HepG2 (cell line): ENCODE results near the gene SNRNP48. TPM values are rescaled to one million over a fixed set of nuclear protein-coding genes. Genes with fewer than 3 reads are reported as not detected.

Experiments used
- EZH2 ChIP-seq: conservative IDR thresholded peaks from 2 replicates; pipeline ENCODE4 v1.6.1; 2012; ENCODE audit warnings: mild to moderate bottlenecking, low read depth, low read length, moderate library complexity
- IKZF1 ChIP-seq: fragments of 450-650 bp; IDR thresholded peaks from 2 replicates; pipeline ENCODE4 v1.7.1; 2016
- MEF2D ChIP-seq: sonication (generic); formaldehyde crosslinking; IDR thresholded peaks from 2 replicates; pipeline ENCODE4 v1.5.1; 2020; ENCODE audit warnings: mild to moderate bottlenecking, missing genetic modification reagents
- NFYB ChIP-seq: sonication (generic); formaldehyde crosslinking; IDR thresholded peaks from 2 replicates; pipeline ENCODE4 v1.4.0; 2020; ENCODE audit warnings: missing genetic modification reagents
- RBAK ChIP-seq: sonication (generic); formaldehyde crosslinking; IDR thresholded peaks from 2 replicates; pipeline ENCODE4 v1.5.1; 2020; ENCODE audit warnings: mild to moderate bottlenecking, missing genetic modification reagents
- RBM22 ChIP-seq: fragments of 200-400 bp; formaldehyde crosslinking; optimal IDR thresholded peaks from 2 replicates; pipeline ENCODE3; 2017; ENCODE audit warnings: mild to moderate bottlenecking, low read length, moderate library complexity
- RNF2 ChIP-seq: fragments of 450-650 bp; conservative IDR thresholded peaks from 2 replicates; pipeline ENCODE4 v1.6.1; 2016; ENCODE audit warnings: low read depth
- SNRNP70 ChIP-seq: fragments of 200-400 bp; formaldehyde crosslinking; IDR thresholded peaks from 2 replicates; pipeline ENCODE4 v1.6.1; 2017; ENCODE audit warnings: mild to moderate bottlenecking, low read depth, low read length, moderate library complexity
- SRF ChIP-seq: IDR thresholded peaks from 2 replicates; pipeline ENCODE4 v1.6.1; 2011; ENCODE audit warnings: mild to moderate bottlenecking, low read depth, low read length, moderate library complexity
- TCF7L2 ChIP-seq: IDR thresholded peaks from 2 replicates; pipeline ENCODE4 v1.6.1; 2011; ENCODE audit warnings: mild to moderate bottlenecking, low read depth, low read length, moderate library complexity
- XBP1 ChIP-seq: sonication (generic); formaldehyde crosslinking; IDR thresholded peaks from 2 replicates; pipeline ENCODE4 v1.5.0; 2020; ENCODE audit warnings: missing genetic modification reagents
- ZFYVE20 ChIP-seq: sonication (generic); formaldehyde crosslinking; IDR thresholded peaks from 2 replicates; pipeline ENCODE4 v1.8.0; 2023; ENCODE audit warnings: low read depth, mild to moderate bottlenecking, moderate library complexity, missing genetic modification reagents, borderline replicate concordance
- ZNF552 ChIP-seq: sonication (generic); formaldehyde crosslinking; IDR thresholded peaks from 2 replicates; pipeline ENCODE4 v1.9.0; 2022; ENCODE audit warnings: missing genetic modification reagents, mild to moderate bottlenecking, borderline replicate concordance
- ZNF713 ChIP-seq: sonication (generic); formaldehyde crosslinking; IDR thresholded peaks from 2 replicates; pipeline ENCODE4 v1.4.0; 2020; ENCODE audit warnings: mild to moderate bottlenecking, missing genetic modification reagents
- polyA plus RNA-seq, 8 experiments: library from polyadenylated mRNA; depleted of rRNA in 3 of 8; stranded (reverse) in 7 of 8; unstranded in 1 of 8; fragments of >200 nt; fragmentation: Illumina TruSeq in 4 of 8; extraction: Trizol in 4 of 8; gene quantifications; 2 replicates each; pipeline versions ENCODE4 v1.2.1 to v1.2.3, GENCODE V29; 2011 to 2016; ENCODE audit warnings: low read depth in 4 of 8, missing spikeins in 1 of 8, mixed read lengths in 1 of 8; ENCODE audit not compliant: insufficient read depth in 1 of 8
- total RNA-seq, 5 experiments: library from RNA; depleted of rRNA; stranded (reverse); fragments of >200 nt; fragmentation: Illumina TruSeq; extraction: Trizol; gene quantifications; 2 replicates each; pipeline ENCODE4 v1.2.3, GENCODE V29; 2016; ENCODE audit warnings: low read depth in 1 of 5
- TF ChIP-seq, protein P1 (sequence below): sonication (generic); formaldehyde crosslinking; IDR thresholded peaks from 2 replicates; pipeline ENCODE4 v1.4.0; 2020; ENCODE audit warnings: mild to moderate bottlenecking, missing genetic modification reagents, borderline replicate concordance
- TF ChIP-seq, protein P2 (sequence below): IDR thresholded peaks from 2 replicates; pipeline ENCODE4 v1.6.1; 2012; ENCODE audit warnings: low read length, improper control_type of control experiment
- TF ChIP-seq, protein P3 (sequence below): sonication (generic); formaldehyde crosslinking; IDR thresholded peaks from 2 replicates; pipeline ENCODE4 v1.4.0; 2020; ENCODE audit warnings: low read depth, mild to moderate bottlenecking, missing genetic modification reagents
- TF ChIP-seq, protein P4 (sequence below): sonication (generic); formaldehyde crosslinking; IDR thresholded peaks from 2 replicates; pipeline ENCODE4 v1.5.0; 2020; ENCODE audit warnings: missing genetic modification reagents, mild to moderate bottlenecking, borderline replicate concordance
- TF ChIP-seq, protein P5 (sequence below): sonication (generic); formaldehyde crosslinking; IDR thresholded peaks from 2 replicates; pipeline ENCODE4 v1.9.0; 2021; ENCODE audit warnings: missing genetic modification reagents, mild to moderate bottlenecking, borderline replicate concordance
- TF ChIP-seq, protein P6 (sequence below): sonication (generic); formaldehyde crosslinking; IDR thresholded peaks from 2 replicates; pipeline ENCODE4 v1.4.0; 2020; ENCODE audit warnings: missing genetic modification reagents

Gene SNRNP48
- total and polyA plus RNA-seq, 2 of the 13 experiments (the other 11 are each of a cell fraction or from before 2014, with no cell fraction given): 17.5 to 47.5 TPM

DNA sequence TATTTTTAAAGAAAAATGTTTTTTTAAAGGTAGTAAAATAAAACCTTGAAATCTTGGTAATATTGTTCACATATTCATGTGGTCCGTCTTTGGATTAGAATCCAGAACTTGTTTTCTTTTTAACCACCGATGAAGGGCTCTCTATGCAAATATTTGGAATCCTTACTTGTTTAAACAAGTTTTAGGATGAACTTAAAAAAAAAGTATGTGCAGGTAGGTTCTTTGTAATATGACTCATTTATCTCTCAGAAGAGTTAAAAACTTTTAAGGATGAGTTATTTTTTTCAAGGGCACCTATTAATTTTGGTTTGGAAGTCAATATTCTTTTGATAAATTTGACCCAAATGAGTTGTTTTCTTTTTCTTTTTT, 39.6 kb upstream of the SNRNP48 start (continued):
- TF ChIP-seq, protein P1, sequence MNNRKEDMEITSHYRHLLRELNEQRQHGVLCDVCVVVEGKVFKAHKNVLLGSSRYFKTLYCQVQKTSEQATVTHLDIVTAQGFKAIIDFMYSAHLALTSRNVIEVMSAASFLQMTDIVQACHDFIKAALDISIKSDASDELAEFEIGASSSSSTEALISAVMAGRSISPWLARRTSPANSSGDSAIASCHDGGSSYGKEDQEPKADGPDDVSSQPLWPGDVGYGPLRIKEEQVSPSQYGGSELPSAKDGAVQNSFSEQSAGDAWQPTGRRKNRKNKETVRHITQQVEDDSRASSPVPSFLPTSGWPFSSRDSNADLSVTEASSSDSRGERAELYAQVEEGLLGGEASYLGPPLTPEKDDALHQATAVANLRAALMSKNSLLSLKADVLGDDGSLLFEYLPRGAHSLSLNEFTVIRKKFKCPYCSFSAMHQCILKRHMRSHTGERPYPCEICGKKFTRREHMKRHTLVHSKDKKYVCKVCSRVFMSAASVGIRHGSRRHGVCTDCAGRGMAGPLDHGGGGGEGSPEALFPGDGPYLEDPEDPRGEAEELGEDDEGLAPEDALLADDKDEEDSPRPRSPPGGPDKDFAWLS (CRISPR knock-in tag): no peak
- TF ChIP-seq SRF (no peak), ZNF713 (CRISPR knock-in tag) (no peak), TCF7L2 (no peak), EZH2 (no peak), RNF2 (no peak), RBAK (no peak), SNRNP70 (no peak), IKZF1 (no peak), RBM22 (no peak), NFYB (CRISPR knock-in tag) (no peak), ZFYVE20 (CRISPR knock-in tag) (no peak), XBP1 (CRISPR knock-in tag) (no peak), ZNF552 (CRISPR knock-in tag) (no peak), MEF2D (CRISPR knock-in tag) (no peak)
- TF ChIP-seq, protein P2, sequence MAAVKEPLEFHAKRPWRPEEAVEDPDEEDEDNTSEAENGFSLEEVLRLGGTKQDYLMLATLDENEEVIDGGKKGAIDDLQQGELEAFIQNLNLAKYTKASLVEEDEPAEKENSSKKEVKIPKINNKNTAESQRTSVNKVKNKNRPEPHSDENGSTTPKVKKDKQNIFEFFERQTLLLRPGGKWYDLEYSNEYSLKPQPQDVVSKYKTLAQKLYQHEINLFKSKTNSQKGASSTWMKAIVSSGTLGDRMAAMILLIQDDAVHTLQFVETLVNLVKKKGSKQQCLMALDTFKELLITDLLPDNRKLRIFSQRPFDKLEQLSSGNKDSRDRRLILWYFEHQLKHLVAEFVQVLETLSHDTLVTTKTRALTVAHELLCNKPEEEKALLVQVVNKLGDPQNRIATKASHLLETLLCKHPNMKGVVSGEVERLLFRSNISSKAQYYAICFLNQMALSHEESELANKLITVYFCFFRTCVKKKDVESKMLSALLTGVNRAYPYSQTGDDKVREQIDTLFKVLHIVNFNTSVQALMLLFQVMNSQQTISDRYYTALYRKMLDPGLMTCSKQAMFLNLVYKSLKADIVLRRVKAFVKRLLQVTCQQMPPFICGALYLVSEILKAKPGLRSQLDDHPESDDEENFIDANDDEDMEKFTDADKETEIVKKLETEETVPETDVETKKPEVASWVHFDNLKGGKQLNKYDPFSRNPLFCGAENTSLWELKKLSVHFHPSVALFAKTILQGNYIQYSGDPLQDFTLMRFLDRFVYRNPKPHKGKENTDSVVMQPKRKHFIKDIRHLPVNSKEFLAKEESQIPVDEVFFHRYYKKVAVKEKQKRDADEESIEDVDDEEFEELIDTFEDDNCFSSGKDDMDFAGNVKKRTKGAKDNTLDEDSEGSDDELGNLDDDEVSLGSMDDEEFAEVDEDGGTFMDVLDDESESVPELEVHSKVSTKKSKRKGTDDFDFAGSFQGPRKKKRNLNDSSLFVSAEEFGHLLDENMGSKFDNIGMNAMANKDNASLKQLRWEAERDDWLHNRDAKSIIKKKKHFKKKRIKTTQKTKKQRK: no peak
- TF ChIP-seq, protein P3, sequence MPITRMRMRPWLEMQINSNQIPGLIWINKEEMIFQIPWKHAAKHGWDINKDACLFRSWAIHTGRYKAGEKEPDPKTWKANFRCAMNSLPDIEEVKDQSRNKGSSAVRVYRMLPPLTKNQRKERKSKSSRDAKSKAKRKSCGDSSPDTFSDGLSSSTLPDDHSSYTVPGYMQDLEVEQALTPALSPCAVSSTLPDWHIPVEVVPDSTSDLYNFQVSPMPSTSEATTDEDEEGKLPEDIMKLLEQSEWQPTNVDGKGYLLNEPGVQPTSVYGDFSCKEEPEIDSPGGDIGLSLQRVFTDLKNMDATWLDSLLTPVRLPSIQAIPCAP: no peak
- TF ChIP-seq, protein P4, sequence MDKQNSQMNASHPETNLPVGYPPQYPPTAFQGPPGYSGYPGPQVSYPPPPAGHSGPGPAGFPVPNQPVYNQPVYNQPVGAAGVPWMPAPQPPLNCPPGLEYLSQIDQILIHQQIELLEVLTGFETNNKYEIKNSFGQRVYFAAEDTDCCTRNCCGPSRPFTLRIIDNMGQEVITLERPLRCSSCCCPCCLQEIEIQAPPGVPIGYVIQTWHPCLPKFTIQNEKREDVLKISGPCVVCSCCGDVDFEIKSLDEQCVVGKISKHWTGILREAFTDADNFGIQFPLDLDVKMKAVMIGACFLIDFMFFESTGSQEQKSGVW (CRISPR knock-in tag): no peak
- TF ChIP-seq, protein P5, sequence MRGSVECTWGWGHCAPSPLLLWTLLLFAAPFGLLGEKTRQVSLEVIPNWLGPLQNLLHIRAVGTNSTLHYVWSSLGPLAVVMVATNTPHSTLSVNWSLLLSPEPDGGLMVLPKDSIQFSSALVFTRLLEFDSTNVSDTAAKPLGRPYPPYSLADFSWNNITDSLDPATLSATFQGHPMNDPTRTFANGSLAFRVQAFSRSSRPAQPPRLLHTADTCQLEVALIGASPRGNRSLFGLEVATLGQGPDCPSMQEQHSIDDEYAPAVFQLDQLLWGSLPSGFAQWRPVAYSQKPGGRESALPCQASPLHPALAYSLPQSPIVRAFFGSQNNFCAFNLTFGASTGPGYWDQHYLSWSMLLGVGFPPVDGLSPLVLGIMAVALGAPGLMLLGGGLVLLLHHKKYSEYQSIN (CRISPR knock-in tag): no peak
- TF ChIP-seq, protein P6, sequence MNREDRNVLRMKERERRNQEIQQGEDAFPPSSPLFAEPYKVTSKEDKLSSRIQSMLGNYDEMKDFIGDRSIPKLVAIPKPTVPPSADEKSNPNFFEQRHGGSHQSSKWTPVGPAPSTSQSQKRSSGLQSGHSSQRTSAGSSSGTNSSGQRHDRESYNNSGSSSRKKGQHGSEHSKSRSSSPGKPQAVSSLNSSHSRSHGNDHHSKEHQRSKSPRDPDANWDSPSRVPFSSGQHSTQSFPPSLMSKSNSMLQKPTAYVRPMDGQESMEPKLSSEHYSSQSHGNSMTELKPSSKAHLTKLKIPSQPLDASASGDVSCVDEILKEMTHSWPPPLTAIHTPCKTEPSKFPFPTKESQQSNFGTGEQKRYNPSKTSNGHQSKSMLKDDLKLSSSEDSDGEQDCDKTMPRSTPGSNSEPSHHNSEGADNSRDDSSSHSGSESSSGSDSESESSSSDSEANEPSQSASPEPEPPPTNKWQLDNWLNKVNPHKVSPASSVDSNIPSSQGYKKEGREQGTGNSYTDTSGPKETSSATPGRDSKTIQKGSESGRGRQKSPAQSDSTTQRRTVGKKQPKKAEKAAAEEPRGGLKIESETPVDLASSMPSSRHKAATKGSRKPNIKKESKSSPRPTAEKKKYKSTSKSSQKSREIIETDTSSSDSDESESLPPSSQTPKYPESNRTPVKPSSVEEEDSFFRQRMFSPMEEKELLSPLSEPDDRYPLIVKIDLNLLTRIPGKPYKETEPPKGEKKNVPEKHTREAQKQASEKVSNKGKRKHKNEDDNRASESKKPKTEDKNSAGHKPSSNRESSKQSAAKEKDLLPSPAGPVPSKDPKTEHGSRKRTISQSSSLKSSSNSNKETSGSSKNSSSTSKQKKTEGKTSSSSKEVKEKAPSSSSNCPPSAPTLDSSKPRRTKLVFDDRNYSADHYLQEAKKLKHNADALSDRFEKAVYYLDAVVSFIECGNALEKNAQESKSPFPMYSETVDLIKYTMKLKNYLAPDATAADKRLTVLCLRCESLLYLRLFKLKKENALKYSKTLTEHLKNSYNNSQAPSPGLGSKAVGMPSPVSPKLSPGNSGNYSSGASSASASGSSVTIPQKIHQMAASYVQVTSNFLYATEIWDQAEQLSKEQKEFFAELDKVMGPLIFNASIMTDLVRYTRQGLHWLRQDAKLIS (CRISPR knock-in tag): no peak
